ENCODE data around the gene KCNC1. TPM values are rescaled to one million over a fixed set of nuclear protein-coding genes. Genes with fewer than 3 reads are reported as not detected.

KCNC1 gene
- total RNA-seq, 3 donors from 2014 or later = 0.29 to 0.66 (median 0.34) TPM

GRCh38 chr11:17786824-17787525 lies 52.4 kb downstream of the KCNC1 start:
- ATAC-seq = no peak
- H3K4me3 ChIP-seq = no peak overlapping the region
- TF ChIP-seq CTCF (IDR thresholded peaks at IDR 0.05) = no peak
- intact Hi-C loops (cut with DNase I, micrococcal nuclease) = no loop called here
- H3K9me3 ChIP-seq = no peaks in the 10 kb centered on the region
- H3K4me1 ChIP-seq (ENCODE audit: low read depth) = no peaks in the 10 kb centered on the region
- H3K36me3 ChIP-seq (ENCODE audit: low read depth) = no peaks in the 10 kb centered on the region
- no peak for DNase-seq

- H3K4me1 ChIP-seq (ENCODE audit: low read depth) = no peaks in the 10 kb centered on the region
- ATAC-seq (no peak), DNase-seq (no peak)
- H3K4me3 ChIP-seq = no peak overlapping the region
- intact Hi-C loops (cut with DNase I, micrococcal nuclease) = no loop called here
- H3K36me3 ChIP-seq (ENCODE audit: low read depth) = no peaks in the 10 kb centered on the region
- TF ChIP-seq CTCF (IDR thresholded peaks at IDR 0.05) = no peak
- no peaks in the 10 kb centered on the region for H3K9me3 ChIP-seq
These were observed 53.5 kb downstream of the KCNC1 start for GRCh38 chr11:17788084-17788483.

GRCh38 chr11:17790453-17790852 lies 55.9 kb downstream of the KCNC1 start:
- H3K4me3 ChIP-seq = no peak overlapping the region
- no peaks in the 10 kb centered on the region for H3K9me3 ChIP-seq
- no peak for ATAC-seq
- no peak for DNase-seq
- H3K36me3 ChIP-seq (ENCODE audit: low read depth) = no peaks in the 10 kb centered on the region
- TF ChIP-seq CTCF (IDR thresholded peaks at IDR 0.05) = no peak
- intact Hi-C loops (cut with DNase I, micrococcal nuclease) = no loop called here
- H3K4me1 ChIP-seq (ENCODE audit: low read depth) = no peaks in the 10 kb centered on the region

GRCh38 chr11:17791144-17791543 lies 56.6 kb downstream of the KCNC1 start:
- no peak for ATAC-seq
- no peaks in the 10 kb centered on the region for H3K9me3 ChIP-seq
- H3K4me3 ChIP-seq = no peak overlapping the region
- DNase-seq = no peak
- TF ChIP-seq CTCF (IDR thresholded peaks at IDR 0.05) = no peak
- no peaks in the 10 kb centered on the region for H3K4me1 ChIP-seq (ENCODE audit: low read depth)
- H3K36me3 ChIP-seq (ENCODE audit: low read depth) = no peaks in the 10 kb centered on the region
- intact Hi-C loops (cut with DNase I, micrococcal nuclease) = no loop called here

- Histone ChIP-seq H3K4me3 (no peak overlapping the region), H3K4me1 (ENCODE audit: low read depth) (no peaks in the 10 kb centered on the region), H3K9me3 (no peaks in the 10 kb centered on the region), H3K36me3 (ENCODE audit: low read depth) (no peaks in the 10 kb centered on the region)
- TF ChIP-seq CTCF (IDR thresholded peaks at IDR 0.05) = no peak
- intact Hi-C loops (cut with DNase I, micrococcal nuclease) = no loop called here
- no peak for DNase-seq
- no peak for ATAC-seq
These were observed 57.6 kb downstream of the KCNC1 start for GRCh38 chr11:17792161-17792560.
